ENCODE results near the gene LPA. TPM values are rescaled to one million over a fixed set of nuclear protein-coding genes. Genes with fewer than 3 reads are reported as not detected.

LPA gene
- total RNA-seq, 3 donors from 2014 or later, result 0.11 TPM; not detected in 2

GRCh38 chr6:160519133-160519532, 144.9 kb downstream of the LPA start:
- Mint-ChIP-seq H3K4me3 (peak overlapping the region; percentile 94), H3K4me1 (ENCODE audit: low read depth) (peaks cover 38% of the 10 kb centered on the region), H3K27me3 (ENCODE audit: low read depth) (peaks cover 2% of the 10 kb centered on the region), H3K36me3 (ENCODE audit: insufficient read depth) (peaks cover 7% of the 10 kb centered on the region), H3K9me3 (peaks cover 5% of the 10 kb centered on the region)
- DNase-seq (no peak), ATAC-seq (no peak)

- DNase-seq, result no peak
- Mint-ChIP-seq H3K36me3 (ENCODE audit: insufficient read depth) (peaks cover 7% of the 10 kb centered on the region), H3K4me1 (ENCODE audit: low read depth) (peaks cover 21% of the 10 kb centered on the region), H3K4me3 (no peak overlapping the region), H3K9me3 (peaks cover 5% of the 10 kb centered on the region), H3K27me3 (ENCODE audit: low read depth) (peaks cover 4% of the 10 kb centered on the region)
- ATAC-seq, result no peak
These were observed 150.2 kb downstream of the LPA start for GRCh38 chr6:160513836-160514235.

- H3K4me1 Mint-ChIP-seq (ENCODE audit: low read depth), result peaks cover 1% of the 10 kb centered on the region
- peaks cover 5% of the 10 kb centered on the region for H3K9me3 Mint-ChIP-seq
- no peak for ATAC-seq
- H3K4me3 Mint-ChIP-seq, result no peak overlapping the region
- peaks cover 7% of the 10 kb centered on the region for H3K36me3 Mint-ChIP-seq (ENCODE audit: insufficient read depth)
- peaks cover 3% of the 10 kb centered on the region for H3K27me3 Mint-ChIP-seq (ENCODE audit: low read depth)
- no peak for DNase-seq
These were observed 153.0 kb downstream of the LPA start for GRCh38 chr6:160510976-160511617.

GRCh38 chr6:160510199-160510598, 153.9 kb downstream of the LPA start:
- DNase-seq, result no peak
- Mint-ChIP-seq H3K4me3 (no peak overlapping the region), H3K9me3 (peaks cover 5% of the 10 kb centered on the region), H3K27me3 (ENCODE audit: low read depth) (peaks cover 2% of the 10 kb centered on the region), H3K4me1 (ENCODE audit: low read depth) (peaks cover 1% of the 10 kb centered on the region), H3K36me3 (ENCODE audit: insufficient read depth) (peaks cover 11% of the 10 kb centered on the region)
- no peak for ATAC-seq

GRCh38 chr6:160509610-160510009, 154.5 kb downstream of the LPA start:
- no peak for ATAC-seq
- H3K27me3 Mint-ChIP-seq (ENCODE audit: low read depth), result peaks cover 2% of the 10 kb centered on the region
- no peak for DNase-seq
- H3K9me3 Mint-ChIP-seq, result peaks cover under 1% of the 10 kb centered on the region
- no peak overlapping the region for H3K4me3 Mint-ChIP-seq
- H3K36me3 Mint-ChIP-seq (ENCODE audit: insufficient read depth), result peaks cover 7% of the 10 kb centered on the region
- peaks cover 1% of the 10 kb centered on the region for H3K4me1 Mint-ChIP-seq (ENCODE audit: low read depth)

- Mint-ChIP-seq H3K9me3 (peaks cover 5% of the 10 kb centered on the region), H3K4me1 (ENCODE audit: low read depth) (peaks cover 1% of the 10 kb centered on the region), H3K27me3 (ENCODE audit: low read depth) (peaks cover 2% of the 10 kb centered on the region), H3K4me3 (no peak overlapping the region), H3K36me3 (ENCODE audit: insufficient read depth) (peaks cover 4% of the 10 kb centered on the region)
- ATAC-seq (no peak), DNase-seq (no peak)
These were observed 155.5 kb downstream of the LPA start for GRCh38 chr6:160508599-160508998.

GRCh38 chr6:160507420-160507819, 156.7 kb downstream of the LPA start:
- Mint-ChIP-seq H3K4me1 (ENCODE audit: low read depth) (peaks cover 1% of the 10 kb centered on the region), H3K4me3 (no peak overlapping the region), H3K27me3 (ENCODE audit: low read depth) (peaks cover 2% of the 10 kb centered on the region), H3K9me3 (peaks cover 7% of the 10 kb centered on the region), H3K36me3 (ENCODE audit: insufficient read depth) (peaks cover 4% of the 10 kb centered on the region)
- no peak for DNase-seq
- no peak for ATAC-seq

GRCh38 chr6:160505970-160506369, 158.1 kb downstream of the LPA start:
- peaks cover 2% of the 10 kb centered on the region for H3K27me3 Mint-ChIP-seq (ENCODE audit: low read depth)
- DNase-seq (no peak), ATAC-seq (no peak)
- peaks cover 7% of the 10 kb centered on the region for H3K9me3 Mint-ChIP-seq
- peaks cover 6% of the 10 kb centered on the region for H3K36me3 Mint-ChIP-seq (ENCODE audit: insufficient read depth)
- H3K4me1 Mint-ChIP-seq (ENCODE audit: low read depth), result peaks cover 1% of the 10 kb centered on the region
- H3K4me3 Mint-ChIP-seq, result no peak overlapping the region

GRCh38 chr6:160500639-160501038, 163.4 kb downstream of the LPA start:
- ATAC-seq (no peak), DNase-seq (no peak)
- Mint-ChIP-seq H3K27me3 (ENCODE audit: low read depth) (no peaks in the 10 kb centered on the region), H3K4me1 (ENCODE audit: low read depth) (no peaks in the 10 kb centered on the region), H3K36me3 (ENCODE audit: insufficient read depth) (peaks cover 30% of the 10 kb centered on the region), H3K9me3 (peaks cover 7% of the 10 kb centered on the region), H3K4me3 (no peak overlapping the region)

GRCh38 chr6:160494576-160494975, 169.5 kb downstream of the LPA start:
- Mint-ChIP-seq H3K27me3 (ENCODE audit: low read depth) (no peaks in the 10 kb centered on the region), H3K4me1 (ENCODE audit: low read depth) (no peaks in the 10 kb centered on the region), H3K9me3 (no peaks in the 10 kb centered on the region), H3K4me3 (no peak overlapping the region), H3K36me3 (ENCODE audit: insufficient read depth) (peaks cover 45% of the 10 kb centered on the region)
- DNase-seq, result no peak
- ATAC-seq, result no peak

GRCh38 chr6:160489091-160489490, 175.0 kb downstream of the LPA start:
- Mint-ChIP-seq H3K4me3 (no peak overlapping the region), H3K36me3 (ENCODE audit: insufficient read depth) (peaks cover 45% of the 10 kb centered on the region), H3K9me3 (no peaks in the 10 kb centered on the region), H3K4me1 (ENCODE audit: low read depth) (no peaks in the 10 kb centered on the region), H3K27me3 (ENCODE audit: low read depth) (no peaks in the 10 kb centered on the region)
- DNase-seq (no peak), ATAC-seq (no peak)

GRCh38 chr6:160487116-160487515, 177.0 kb downstream of the LPA start:
- Mint-ChIP-seq H3K4me3 (no peak overlapping the region), H3K27me3 (ENCODE audit: low read depth) (no peaks in the 10 kb centered on the region), H3K4me1 (ENCODE audit: low read depth) (no peaks in the 10 kb centered on the region), H3K36me3 (ENCODE audit: insufficient read depth) (peaks cover 50% of the 10 kb centered on the region), H3K9me3 (peaks cover 4% of the 10 kb centered on the region)
- DNase-seq (no peak), ATAC-seq (no peak)

Other genes with a start within 250 kb of the LPA start
- gene PLG, start 38.0 kb upstream of the LPA start, total RNA-seq, result under 1 TPM; 0.55 to 0.78 (median 0.76) TPM